Right lobe of liver (tissue), 6 donors: ENCODE results near the gene FASLG. TPM values are rescaled to one million over a fixed set of nuclear protein-coding genes. Genes with fewer than 3 reads are reported as not detected.
A peak's percentile ranks its signal among the peaks of the same experiment; 100 is the strongest.

ENCODE experiments used
- ATAC-seq, 4 donors: fragments of 200-7000 bp; cut with Tn5 transposase; one replicate each; pipeline ENCODE4 v1.9.1; 2020; ENCODE audit warnings: mild to moderate bottlenecking in 4 of 4, moderate library complexity in 4 of 4
- DNase-seq, 3 donors: peaks; one replicate each; pipeline ENCODE4 v3.0.0-alpha.2; 2020
- H3K27ac ChIP-seq, 3 donors: fragments of 200-600 bp; one replicate each; pipeline ENCODE4 v1.8.0; 2022
- H3K27me3 ChIP-seq, 2 donors: fragments of 200-600 bp; one replicate each; pipeline ENCODE4 v1.8.0; 2022
- H3K36me3 ChIP-seq, 4 donors: fragments of 200-600 bp; sonication (generic) in 1 of 4; one replicate each; pipeline versions ENCODE4 v1.5.1 to v1.8.0; 2017 to 2022; ENCODE audit warnings: control low read depth in 1 of 4
- H3K4me1 ChIP-seq, 4 donors: fragments of 200-600 bp; sonication (generic) in 1 of 4; one replicate each; pipeline versions ENCODE4 v1.5.1 to v1.8.0; 2017 to 2022; ENCODE audit warnings: control low read depth in 1 of 4
- H3K4me3 ChIP-seq, 3 donors: fragments of 200-600 bp; one replicate each; pipeline ENCODE4 v1.8.0; 2022
- H3K9me3 ChIP-seq, 4 donors: fragments of 200-600 bp; sonication (generic) in 1 of 4; one replicate each; pipeline versions ENCODE4 v1.5.1 to v1.8.0; 2017 to 2022; ENCODE audit warnings: control low read depth in 1 of 4
- CTCF ChIP-seq, 4 donors: fragments of 200-600 bp in 3 of 4; fragments of 450-650 bp in 1 of 4; IDR thresholded peaks; one replicate each; pipeline versions ENCODE4 v1.5.1 to v1.8.0; 2016 to 2022; ENCODE audit warnings: antibody characterized with exemption in 4 of 4, mild to moderate bottlenecking in 2 of 4
- POLR2A ChIP-seq: fragments of 450-650 bp; IDR thresholded peaks from one replicate; pipeline ENCODE4 v1.6.1; 2017; ENCODE audit warnings: antibody characterized with exemption, mild to moderate bottlenecking
- WGBS: methylation state at CpG from one replicate; pipeline ENCODE4 v1.1.6; 2018; ENCODE audit warnings: low coverage, low lambda C conversion rate; ENCODE audit not compliant: insufficient coverage; ENCODE audit errors: missing lambda C conversion rate; 5-methylcytosine and 5-hydroxymethylcytosine counted together
- intact Hi-C, 2 donors: fragments of 100-400 bp; cut with DNase I; formaldehyde crosslinking; loops; one replicate each; pipeline versions ENCODE4 v1.11.2 to v1.14.1; 2022
- total RNA-seq, 6 experiments: library from RNA; depleted of rRNA in 2 of 6; stranded (reverse); fragments of >200 nt in 2 of 6; fragmentation: NEBNext Ultra II Directional in 3 of 6; extraction: Animal tissue kit (Norgen Biotek cat#: 25700) in 3 of 6; gene quantifications; one replicate each; pipeline versions ENCODE4 v1.1.0 to v1.2.4, GENCODE V29; 2016 to 2023
- donor health status: DM: no; HTN: yes; CAD: no.
- donor health status: DM: no; HTN: no; CAD: no.
- donor health status: DM: no; HTN: no; CAD: no.
- donor health status: DM: no; HTN: yes; CAD: no.
- donor health status: DM: no; HTN: yes; CAD: no.

The FASLG gene
- total RNA-seq, 6 experiments from 2014 or later: 0.15 to 0.51 (median 0.31) TPM; not detected in 2

GRCh38 chr1:172670316-172670715 lies 11.4 kb downstream of the FASLG start:
- TF ChIP-seq POLR2A: no peak
- no peak for TF ChIP-seq CTCF (IDR thresholded peaks at IDR 0.05)
- 62% methylated on average over 4 of the region's 4 CpGs for WGBS
- no peaks in the 10 kb centered on the region for H3K4me1 ChIP-seq
- intact Hi-C loops: no loop called here
- H3K27me3 ChIP-seq: no peaks in the 10 kb centered on the region
- DNase-seq: no peak
- no peaks in the 10 kb centered on the region for H3K9me3 ChIP-seq
- no peak for ATAC-seq
- H3K36me3 ChIP-seq: no peaks in the 10 kb centered on the region
- peak overlapping the region in 1 of 3 donors; percentile 19 for H3K27ac ChIP-seq
- H3K4me3 ChIP-seq: no peak overlapping the region

GRCh38 chr1:172670791-172671190 lies 11.9 kb downstream of the FASLG start:
- peak in 1 of 4 donors; percentile 36 for ATAC-seq
- H3K27ac ChIP-seq: no peak overlapping the region
- WGBS: 41% methylated on average over 4 of the region's 4 CpGs
- intact Hi-C loops: no loop called here
- no peak for TF ChIP-seq CTCF (IDR thresholded peaks at IDR 0.05)
- TF ChIP-seq POLR2A: no peak
- H3K4me1 ChIP-seq: no peaks in the 10 kb centered on the region
- no peaks in the 10 kb centered on the region for H3K27me3 ChIP-seq
- DNase-seq: no peak
- H3K4me3 ChIP-seq: no peak overlapping the region
- H3K36me3 ChIP-seq: no peaks in the 10 kb centered on the region
- no peaks in the 10 kb centered on the region for H3K9me3 ChIP-seq

- TF ChIP-seq POLR2A (no peak), CTCF (IDR thresholded peaks at IDR 0.05) (no peak)
- intact Hi-C loops: no loop called here
- Histone ChIP-seq H3K27me3 (no peaks in the 10 kb centered on the region), H3K9me3 (no peaks in the 10 kb centered on the region), H3K36me3 (no peaks in the 10 kb centered on the region), H3K4me1 (no peaks in the 10 kb centered on the region), H3K4me3 (no peak overlapping the region), H3K27ac (no peak overlapping the region)
- ATAC-seq: no peak
- no peak for DNase-seq
Measured at GRCh38 chr1:172671591-172671990, 12.7 kb downstream of the FASLG start.

GRCh38 chr1:172672720-172673119 lies 13.8 kb downstream of the FASLG start:
- Histone ChIP-seq H3K27ac (no peak overlapping the region), H3K4me1 (no peaks in the 10 kb centered on the region), H3K9me3 (no peaks in the 10 kb centered on the region), H3K27me3 (no peaks in the 10 kb centered on the region), H3K36me3 (no peaks in the 10 kb centered on the region), H3K4me3 (no peak overlapping the region)
- intact Hi-C loops: no loop called here
- no peak for TF ChIP-seq POLR2A
- no peak for TF ChIP-seq CTCF (IDR thresholded peaks at IDR 0.05)
- ATAC-seq: no peak
- WGBS: 25% methylated on average over 2 of the region's 2 CpGs
- no peak for DNase-seq

- no peak overlapping the region for H3K4me3 ChIP-seq
- ATAC-seq: no peak
- H3K27me3 ChIP-seq: no peaks in the 10 kb centered on the region
- no peak for TF ChIP-seq CTCF (IDR thresholded peaks at IDR 0.05)
- TF ChIP-seq POLR2A: no peak
- no peak for DNase-seq
- no peaks in the 10 kb centered on the region for H3K36me3 ChIP-seq
- no peaks in the 10 kb centered on the region for H3K9me3 ChIP-seq
- no peak overlapping the region for H3K27ac ChIP-seq
- H3K4me1 ChIP-seq: no peaks in the 10 kb centered on the region
- intact Hi-C loops: no loop called here
- 68% methylated on average over 2 of the region's 2 CpGs for WGBS
Measured at GRCh38 chr1:172673761-172674160, 14.9 kb downstream of the FASLG start.
